ENCODE results near the gene DOCK11. TPM values are rescaled to one million over a fixed set of nuclear protein-coding genes. Genes with fewer than 3 reads are reported as not detected.

The DOCK11 gene
- total RNA-seq, 1 experiment from 2014 or later, result 13.1 TPM

- POLR2A ChIA-PET, result no interaction called here
- Mint-ChIP-seq H3K27ac (no peak overlapping the region; the same call in 1 of the 2 replicates), H3K27me3 (ENCODE audit: low read depth) (no peaks in the 10 kb centered on the region), H3K4me1 (no peaks in the 10 kb centered on the region), H3K9me3 (no peaks in the 10 kb centered on the region), H3K4me3 (no peak overlapping the region), H3K36me3 (no peaks in the 10 kb centered on the region)
- no peak for DNase-seq (ENCODE audit: low spot score)
- TF ChIP-seq STAT6 (CRISPR knock-in tag; conservative IDR thresholded peaks at IDR 0.05; ENCODE audit: low read depth) (no peak), SMAD4 (CRISPR knock-in tag; IDR thresholded peaks at IDR 0.05) (no peak), SMAD3 (CRISPR knock-in tag; IDR thresholded peaks at IDR 0.05; ENCODE audit: borderline replicate concordance) (no peak), NR3C1 (CRISPR knock-in tag; conservative IDR thresholded peaks at IDR 0.05; ENCODE audit: low read depth) (no peak), GRHL2 (CRISPR knock-in tag; IDR thresholded peaks at IDR 0.05; ENCODE audit: insufficient replicate concordance, severe bottlenecking) (no peak), E2F4 (CRISPR knock-in tag; IDR thresholded peaks at IDR 0.05; ENCODE audit: borderline replicate concordance, low read depth) (no peak), ATF3 (CRISPR knock-in tag; conservative IDR thresholded peaks at IDR 0.05) (no peak), CDX4 (CRISPR knock-in tag; IDR thresholded peaks at IDR 0.05; ENCODE audit: borderline replicate concordance) (no peak), ZNF263 (CRISPR knock-in tag; IDR thresholded peaks at IDR 0.05; ENCODE audit: low read depth) (no peak), CREB1 (CRISPR knock-in tag; IDR thresholded peaks at IDR 0.05) (no peak)
- ATAC-seq, result no peak
- CTCF ChIA-PET, result interaction anchor here (1.5 to 1.8 kb wide), 3 partner anchors 25 to 181 kb away, joined by 3 to 6 read pairs (median 5); no protein-coding TSS in a partner anchor
Observed at GRCh38 chrX:118626346-118626745, 130.7 kb downstream of the DOCK11 start.

- Mint-ChIP-seq H3K27me3 (ENCODE audit: low read depth) (no peaks in the 10 kb centered on the region), H3K9me3 (no peaks in the 10 kb centered on the region), H3K36me3 (peaks cover 5% of the 10 kb centered on the region; the same call in 1 of the 2 replicates), H3K4me1 (no peaks in the 10 kb centered on the region), H3K4me3 (no peak overlapping the region), H3K27ac (no peak overlapping the region)
- ChIA-PET CTCF (interaction anchor here (1.5 to 1.8 kb wide), 3 partner anchors 25 to 180 kb away, joined by 3 to 6 read pairs (median 5); no protein-coding TSS in a partner anchor), POLR2A (interaction anchor here (0.6 kb wide), 1 partner anchor 560 kb away, joined by 4 read pairs; no protein-coding TSS in a partner anchor)
- no peak for TF ChIP-seq USF1 (CRISPR knock-in tag; IDR thresholded peaks at IDR 0.05)
- TF ChIP-seq ZMAT4 (CRISPR knock-in tag; IDR thresholded peaks at IDR 0.05), result no peak
- TF ChIP-seq ESRRA (CRISPR knock-in tag; IDR thresholded peaks at IDR 0.05; ENCODE audit: borderline replicate concordance), result no peak
- no peak for TF ChIP-seq PREB (CRISPR knock-in tag; IDR thresholded peaks at IDR 0.05; ENCODE audit: borderline replicate concordance)
- TF ChIP-seq USF2 (CRISPR knock-in tag; IDR thresholded peaks at IDR 0.05), result no peak
- no peak for TF ChIP-seq RELA (CRISPR knock-in tag; IDR thresholded peaks at IDR 0.05; ENCODE audit: borderline replicate concordance)
- TF ChIP-seq RORB (CRISPR knock-in tag; IDR thresholded peaks at IDR 0.05), result no peak
- TF ChIP-seq MYBL2 (CRISPR knock-in tag; IDR thresholded peaks at IDR 0.05), result no peak
- ATAC-seq (peak; percentile 30; the same call in 1 of the 2 replicates), DNase-seq (ENCODE audit: low spot score) (no peak)
Observed at GRCh38 chrX:118627084-118627758, 131.6 kb downstream of the DOCK11 start.
